Endothelial cell of umbilical vein (primary cell): ENCODE measurements around the gene KLF16. TPM values are rescaled to one million over a fixed set of nuclear protein-coding genes. Genes with fewer than 3 reads are reported as not detected.

Experiments used
- BruUV-seq: library from RNA; stranded (reverse); fragments of 400-500 nt; replicated peaks from 2 replicates; lab custom pipeline; 2021; lab: Mats Ljungman, UMichigan
- CTCF ChIA-PET: fragments of 300-600, 350-600 bp; sonication (Branson Sonifier 250); formaldehyde crosslinking; loops from one replicate; lab custom pipeline; 2021; ENCODE audit warnings: antibody characterized with exemption, inconsistent platforms; lab: Charles Lee
- POLR2A ChIA-PET: fragments of 300-600, 350-600 bp; sonication (Branson Sonifier 250); formaldehyde crosslinking; loops from one replicate; lab custom pipeline; 2021; ENCODE audit warnings: antibody characterized with exemption, inconsistent platforms; lab: Charles Lee
- DNase-seq: peaks from one replicate; pipeline ENCODE4 v3.0.0-alpha.2; 2011; ENCODE audit warnings: low read depth, low spot score
- FAIRE-seq: peaks from 2 replicates; lab custom pipeline; 2011; peaks lifted over from hg19 to GRCh38; lab: Jason Lieb, UNC
- H2AFZ ChIP-seq: 2 replicates; pipeline ENCODE4 v1.6.0; 2012; ENCODE audit warnings: low read depth, low read length, control low read depth, inconsistent platforms
- H3K27ac ChIP-seq: 2 replicates; pipeline ENCODE4 v1.5.1; 2011; ENCODE audit warnings: low read depth, mild to moderate bottlenecking, control low read depth, low read length, moderate library complexity; ENCODE audit not compliant: insufficient read depth
- H3K27me3 ChIP-seq, 2 experiments: 2 replicates each; pipeline versions ENCODE4 v1.6.0 to v1.6.1; 2011; ENCODE audit warnings: low read length in 2 of 2, mixed read lengths in 1 of 2; ENCODE audit not compliant: control insufficient read depth in 2 of 2, insufficient read depth in 2 of 2
- H3K36me3 ChIP-seq, 2 experiments: 2 replicates in 1 of 2; 3 replicates in 1 of 2; pipeline ENCODE4 v1.5.1; 2011; ENCODE audit warnings: low read length in 2 of 2, mild to moderate bottlenecking in 1 of 2, moderate library complexity in 1 of 2; ENCODE audit not compliant: control insufficient read depth in 2 of 2, insufficient read depth in 2 of 2; ENCODE audit errors: extremely low read depth in 1 of 2
- H3K4me1 ChIP-seq: 3 replicates; pipeline ENCODE4 v1.5.1; 2011; ENCODE audit warnings: mild to moderate bottlenecking, low read length; ENCODE audit not compliant: control insufficient read depth, insufficient read depth; ENCODE audit errors: extremely low read depth
- H3K4me2 ChIP-seq: 2 replicates; pipeline ENCODE4 v1.6.1; 2011; ENCODE audit warnings: low read length, control low read depth, mixed read lengths; ENCODE audit not compliant: insufficient read depth
- H3K4me3 ChIP-seq, 3 experiments: fragments of 200-600 bp in 1 of 3; sonication (generic), shearing (Covaris generic) in 1 of 3; replicated peaks in 1 of 3; 2 replicates each; pipeline ENCODE4 v1.5.1; 2011 to 2016; ENCODE audit warnings: control low read depth in 3 of 3, low read length in 3 of 3, mild to moderate bottlenecking in 2 of 3, inconsistent platforms in 1 of 3, low read depth in 1 of 3, moderate library complexity in 1 of 3; ENCODE audit not compliant: insufficient read depth in 1 of 3
- H3K79me2 ChIP-seq: 2 replicates; pipeline ENCODE4 v1.6.0; 2012; ENCODE audit warnings: low read length, inconsistent platforms; ENCODE audit not compliant: control insufficient read depth, insufficient read depth
- H3K9ac ChIP-seq: replicated peaks from 2 replicates; pipeline ENCODE3; 2011; ENCODE audit warnings: low read length, control low read depth; ENCODE audit not compliant: insufficient read depth; ENCODE audit errors: extremely low read depth
- H3K9me1 ChIP-seq: replicated peaks from 3 replicates; pipeline ENCODE4 v1.6.0; 2011; ENCODE audit warnings: mild to moderate bottlenecking, low read length; ENCODE audit not compliant: control insufficient read depth, insufficient read depth; ENCODE audit errors: extremely low read depth
- H3K9me3 ChIP-seq: replicated peaks from 2 replicates; pipeline ENCODE4 v1.5.1; 2012; ENCODE audit warnings: low read length, inconsistent platforms; ENCODE audit not compliant: control insufficient read depth, insufficient read depth
- H4K20me1 ChIP-seq: replicated peaks from 2 replicates; pipeline ENCODE3; 2011; ENCODE audit warnings: mild to moderate bottlenecking, low read length; ENCODE audit not compliant: control insufficient read depth, insufficient read depth; ENCODE audit errors: extremely low read depth
- CTCF ChIP-seq, 2 donors: IDR thresholded peaks; 1 replicate in 1 of 2; 2 replicates in 1 of 2; pipeline ENCODE4 v1.5.1; 2011; ENCODE audit warnings: low read length in 2 of 2, mild to moderate bottlenecking in 2 of 2, moderate library complexity in 2 of 2, control low read depth in 1 of 2, inconsistent platforms in 1 of 2, low read depth in 1 of 2; ENCODE audit not compliant: insufficient read depth in 1 of 2; ENCODE audit errors: extremely low read depth in 1 of 2
- EZH2 ChIP-seq: IDR thresholded peaks from 2 replicates; pipeline ENCODE4 v1.6.1; 2012; ENCODE audit warnings: borderline replicate concordance, low read depth, mild to moderate bottlenecking, moderate library complexity, low read length, inconsistent platforms; ENCODE audit not compliant: severe bottlenecking
- FOS ChIP-seq: IDR thresholded peaks from 2 replicates; pipeline ENCODE4 v1.6.1; 2011; ENCODE audit warnings: mild to moderate bottlenecking, low read length, moderate library complexity, borderline replicate concordance; ENCODE audit not compliant: insufficient read depth
- GATA2 ChIP-seq: IDR thresholded peaks from 2 replicates; pipeline ENCODE4 v1.7.0; 2011; ENCODE audit warnings: low read depth, mild to moderate bottlenecking, moderate library complexity, mixed read lengths, low read length; ENCODE audit not compliant: insufficient read length, insufficient read depth
- JUN ChIP-seq: IDR thresholded peaks from 2 replicates; pipeline ENCODE4 v1.6.1; 2011; ENCODE audit warnings: borderline replicate concordance, low read depth; ENCODE audit not compliant: insufficient read length, insufficient read depth
- MAX ChIP-seq: IDR thresholded peaks from 2 replicates; pipeline ENCODE4 v1.6.1; 2011; ENCODE audit not compliant: insufficient read depth, insufficient read length
- MYC ChIP-seq: IDR thresholded peaks from one replicate; pipeline ENCODE4 v1.6.1; 2011; ENCODE audit warnings: mild to moderate bottlenecking, low read depth, low read length
- POLR2A ChIP-seq: IDR thresholded peaks from 2 replicates; pipeline ENCODE4 v1.6.1; 2012; ENCODE audit warnings: low read depth, mild to moderate bottlenecking, control low read depth, low read length
- POLR2AphosphoS5 ChIP-seq: IDR thresholded peaks from 2 replicates; pipeline ENCODE4 v1.6.1; 2012; ENCODE audit warnings: low read depth, mild to moderate bottlenecking, control low read depth, low read length, moderate library complexity; ENCODE audit not compliant: insufficient read depth
- dilution Hi-C: fragments of 300-500 bp; cut with MboI; formaldehyde crosslinking; loops from one replicate; pipeline ENCODE4 v1.15.0; 2019; ENCODE audit warnings: low sequenced_read_pairs; ENCODE audit not compliant: extremely low pct_ligation_motif_present
- intact Hi-C: fragments of 100-400 bp; cut with micrococcal nuclease; formaldehyde crosslinking; loops from one replicate; pipeline ENCODE4 v1.10.0; 2022
- polyA plus RNA-seq, 4 experiments: library from polyadenylated mRNA; depleted of rRNA in 3 of 4; stranded (reverse) in 3 of 4; unstranded in 1 of 4; fragments of >200 nt; gene quantifications; 2 replicates each; pipeline versions ENCODE4 v1.2.1 to v1.2.3, GENCODE V29; 2011 to 2012; ENCODE audit warnings: missing spikeins in 1 of 4
- total RNA-seq: library from RNA; stranded (reverse); gene quantifications from 2 replicates; pipeline ENCODE4 v1.2.3, GENCODE V29; 2021

The KLF16 gene
- total and polyA plus RNA-seq, 2 donors (not counting 3 experiments of a cell fraction or from before 2014, with no cell fraction given) = 11.6 to 36.6 TPM

GRCh38 chr19:1883784-1884183, 20.4 kb upstream of the KLF16 start:
- Histone ChIP-seq H3K36me3 (peaks cover 0 to 1% of the 10 kb centered on the region in 2 experiments), H3K9me3 (no peaks in the 10 kb centered on the region), H3K9me1 (no peaks in the 10 kb centered on the region), H3K9ac (peak overlapping the region; percentile 87), H3K4me2 (peak overlapping the region; percentile 75), H3K27me3 (no peaks in the 10 kb centered on the region), H3K4me1 (peaks cover 27% of the 10 kb centered on the region), H3K79me2 (peaks cover 38% of the 10 kb centered on the region), H3K27ac (no peak overlapping the region), H2AFZ (no peak overlapping the region), H4K20me1 (no peaks in the 10 kb centered on the region), H3K4me3 (peak overlapping the region in 2 of 3 experiments; percentile 83 to 88)
- TF ChIP-seq CTCF (IDR thresholded peaks at IDR 0.05; ENCODE audit: extremely low read depth in 1 of 2, insufficient read depth in 1 of 2, low read depth in 1 of 2, low read length in 2 of 2) (no peak), EZH2 (no peak), MYC (no peak), POLR2A (no peak), POLR2AphosphoS5 (no peak), MAX (no peak), JUN (no peak), FOS (no peak), GATA2 (no peak)
- no peak for DNase-seq
- dilution Hi-C loops (no loop called here), intact Hi-C loops (loop anchor here (2.0 kb wide), 1 partner anchor 19 kb away; no protein-coding TSS in a partner anchor)
- ChIA-PET POLR2A (no interaction called here), CTCF (interaction anchor here (2.4 kb wide), 1 partner anchor 19 kb away, joined by 12 read pairs; no protein-coding TSS in a partner anchor)
- FAIRE-seq = no peak
- BruUV-seq = no TSS peak
